Endometrial microvascular endothelial cells (primary cell): Measurements from ENCODE around the gene TIMM22. TPM values are rescaled to one million over a fixed set of nuclear protein-coding genes. Genes with fewer than 3 reads are reported as not detected.

Experiments used
- in situ Hi-C: cut with HindIII; loops from 2 replicates; pipeline ENCODE4 v1.10.0; 2017; ENCODE audit warnings: low sequenced_read_pairs, low pct_unique_long_range_greater_than_20kb; ENCODE audit errors: inconsistent ontology term
- total RNA-seq: library from RNA; depleted of rRNA; stranded (reverse); fragments of >200 nt; gene quantifications from one replicate; pipeline ENCODE4 v1.2.3, GENCODE V29; 2015; ENCODE audit errors: inconsistent ontology term

The TIMM22 gene
- total RNA-seq = 24.3 TPM

DNA sequence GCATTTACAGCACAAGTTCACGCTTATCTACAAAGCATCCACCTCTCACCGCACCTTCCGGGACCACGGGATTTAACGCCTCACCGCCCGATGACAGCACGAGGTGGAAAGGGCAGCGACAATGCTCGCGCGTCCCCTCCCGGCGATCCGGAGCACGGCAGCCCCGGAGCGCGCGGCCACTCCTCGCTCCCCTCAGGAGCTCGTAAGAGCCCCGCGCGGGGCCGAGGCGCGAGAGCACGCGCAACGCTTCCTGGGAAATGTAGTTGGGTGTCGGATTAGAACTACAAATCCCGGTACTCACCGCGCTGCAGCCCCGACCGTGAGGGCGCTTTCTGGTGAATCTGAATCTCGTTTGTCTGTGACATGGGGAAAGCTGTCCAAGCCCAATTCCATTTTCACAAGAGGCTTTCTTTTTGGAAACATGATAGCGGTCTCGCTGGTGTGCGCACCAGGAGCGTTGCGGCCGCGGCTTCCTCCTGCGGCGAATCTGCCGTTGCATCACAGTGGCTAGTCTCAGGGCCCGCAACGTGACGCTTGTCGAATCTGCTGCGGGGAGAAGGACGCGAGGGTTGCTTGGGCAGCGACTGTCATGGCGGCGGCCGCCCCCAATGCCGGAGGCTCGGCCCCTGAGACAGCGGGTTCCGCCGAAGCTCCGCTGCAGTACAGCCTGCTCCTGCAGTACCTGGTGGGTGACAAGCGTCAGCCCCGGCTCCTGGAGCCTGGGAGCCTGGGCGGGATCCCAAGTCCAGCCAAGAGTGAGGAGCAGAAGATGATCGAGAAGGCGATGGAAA, at the start of gene TIMM22:
TSS of gene TIMM22 (plus strand) at position 576 of the 791 bp plus-strand sequence. CDS start at position 590, 14 bp downstream.
- in situ Hi-C loops = no loop called here

DNA sequence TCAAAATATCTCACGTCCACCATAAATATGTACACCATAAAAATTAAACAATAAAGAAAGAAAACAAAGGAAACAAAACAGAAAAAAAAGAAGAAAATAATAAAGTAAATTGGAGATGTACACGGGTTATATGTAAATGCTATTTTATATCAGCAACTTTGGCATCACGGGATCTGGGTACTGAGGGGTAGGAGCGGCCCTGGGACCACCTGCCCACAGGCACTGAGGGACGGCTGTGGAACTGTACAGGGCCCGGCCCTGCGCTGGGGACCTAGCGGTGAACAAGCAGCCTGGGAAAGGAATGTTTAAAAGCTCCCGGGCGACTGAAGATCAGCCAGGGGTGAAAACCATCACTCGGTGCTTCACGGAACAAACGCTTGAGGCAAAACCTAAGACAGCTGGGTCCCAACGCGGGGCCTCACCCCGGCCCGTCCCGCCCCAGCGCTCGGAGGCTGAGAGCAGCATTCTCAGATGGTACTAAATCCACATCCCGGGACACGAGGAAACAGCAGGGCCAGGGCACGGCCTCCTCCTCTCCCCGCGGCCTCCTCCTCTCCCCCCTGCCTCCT, 48.6 kb upstream of the TIMM22 start:
- in situ Hi-C loops = no loop called here

GRCh38 chr17:949623-950303, 47.2 kb upstream of the TIMM22 start:
- in situ Hi-C loops = loop anchor here (25.0 kb wide), 1 partner anchor 162 kb away; the partner anchor contains the start of genes GLOD4 and MRM3

DNA sequence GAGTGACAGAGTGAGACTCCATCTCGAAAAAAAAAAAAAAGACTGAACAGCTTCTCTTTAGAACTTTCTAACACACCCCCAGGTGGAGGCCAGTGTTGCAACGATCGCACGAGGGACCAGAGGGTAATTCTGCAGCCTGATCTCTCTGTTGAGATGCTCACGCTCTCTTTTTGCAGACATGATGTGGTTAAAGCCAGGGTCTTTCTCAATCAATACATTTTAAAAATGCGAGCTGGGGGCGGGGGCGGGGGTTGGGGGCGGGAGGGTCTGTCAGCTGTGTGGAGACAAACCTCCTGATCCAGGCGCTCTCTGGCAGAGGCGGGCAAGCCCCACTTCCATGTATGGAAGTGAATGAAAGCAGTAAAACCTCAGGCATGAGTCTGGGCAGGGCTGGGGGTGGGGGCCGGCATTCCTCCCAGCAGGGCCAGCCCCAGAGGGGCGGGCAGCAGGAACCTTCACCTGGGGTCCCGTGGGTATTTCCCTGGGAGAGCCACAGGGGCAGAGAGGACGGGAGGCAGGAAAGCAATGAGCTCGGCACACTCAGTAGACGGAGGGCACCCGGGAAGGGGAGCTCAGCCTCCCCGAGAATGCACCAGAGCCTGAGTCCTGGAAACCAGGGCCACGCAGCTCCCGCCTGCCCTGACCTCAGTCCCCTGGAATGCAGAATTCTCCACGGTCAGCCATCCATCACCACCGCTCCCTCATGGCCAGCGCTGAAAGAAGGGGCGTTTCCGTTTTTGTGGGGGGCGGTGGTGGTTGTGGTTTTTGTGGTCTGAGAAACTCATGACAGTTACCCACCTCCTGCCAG, 45.4 kb upstream of the TIMM22 start:
- in situ Hi-C loops = loop anchor here (25.0 kb wide), 1 partner anchor 164 kb away; the partner anchor contains the start of genes GLOD4 and MRM3

DNA sequence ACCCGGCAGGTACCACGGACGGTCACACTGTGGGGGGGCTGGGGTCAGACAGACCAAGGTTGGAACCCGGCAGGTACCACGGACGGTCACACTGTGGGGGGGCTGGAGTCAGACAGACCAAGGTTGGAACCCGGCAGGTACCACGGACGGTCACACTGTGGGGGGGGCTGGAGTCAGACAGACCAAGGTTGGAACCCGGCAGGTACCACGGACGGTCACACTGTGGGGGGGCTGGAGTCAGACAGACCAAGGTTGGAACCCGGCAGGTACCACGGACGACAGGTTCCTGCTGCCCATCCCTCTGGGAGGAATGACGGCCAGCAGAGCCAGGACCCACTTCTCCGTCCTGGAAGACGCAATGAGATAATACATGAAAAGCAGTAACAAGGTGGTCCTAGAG, 44.3 kb upstream of the TIMM22 start:
- in situ Hi-C loops = loop anchor here (25.0 kb wide), 1 partner anchor 165 kb away; the partner anchor contains the start of genes GLOD4 and MRM3

GRCh38 chr17:953767-954166, 43.2 kb upstream of the TIMM22 start:
- in situ Hi-C loops = loop anchor here (25.0 kb wide), 1 partner anchor 166 kb away; the partner anchor contains the start of genes GLOD4 and MRM3

GRCh38 chr17:954431-955164, 42.3 kb upstream of the TIMM22 start:
- in situ Hi-C loops = loop anchor here (25.0 kb wide), 1 partner anchor 167 kb away; the partner anchor contains the start of genes GLOD4 and MRM3

DNA sequence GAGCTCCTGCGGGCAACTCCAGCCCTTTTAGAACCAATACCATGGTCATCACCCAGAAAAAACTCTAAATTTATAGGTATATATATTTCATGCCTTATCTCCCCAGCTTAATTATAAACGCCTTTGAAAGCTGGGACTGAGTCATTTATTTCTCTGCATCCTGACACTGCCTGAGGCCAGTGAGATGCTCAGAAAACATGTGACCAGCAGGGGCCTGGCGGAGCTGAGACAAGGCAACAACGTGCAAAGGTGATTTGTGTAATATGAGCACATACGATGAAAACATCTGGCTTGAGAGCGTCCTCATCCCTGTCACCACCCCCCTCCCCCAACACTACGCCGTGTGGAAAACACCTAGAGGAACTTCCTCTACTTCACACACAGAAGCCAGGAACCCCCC, 40.0 kb upstream of the TIMM22 start:
- in situ Hi-C loops = loop anchor here (25.0 kb wide), 1 partner anchor 170 kb away; the partner anchor contains the start of genes GLOD4 and MRM3

DNA sequence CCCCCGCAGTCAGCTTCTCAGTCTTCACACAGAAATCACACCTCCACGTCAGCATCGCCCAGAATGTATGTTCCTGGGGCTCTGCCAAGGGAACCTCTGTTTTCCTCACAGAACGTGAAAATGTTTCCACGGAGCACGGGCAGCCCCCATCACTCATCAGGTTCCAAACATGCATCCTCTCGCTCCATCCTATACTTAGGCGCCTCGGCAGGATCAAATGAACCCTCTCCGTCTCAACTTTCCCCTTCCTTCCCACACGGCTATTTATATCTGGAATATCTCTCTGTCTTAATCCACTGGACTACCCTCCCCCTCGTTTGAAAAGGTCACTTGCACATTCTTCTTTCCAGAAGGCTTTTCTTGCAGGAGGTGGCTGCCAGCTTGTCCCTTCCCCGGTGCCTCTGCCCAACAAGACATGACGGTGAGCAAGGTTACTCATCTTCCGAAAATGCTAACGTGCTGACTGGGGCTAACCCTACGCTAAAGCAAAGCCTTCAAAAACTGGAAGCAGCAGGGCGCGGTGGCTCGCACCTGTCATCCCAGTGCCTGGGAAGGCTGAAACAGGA, 39.0 kb upstream of the TIMM22 start:
- in situ Hi-C loops = loop anchor here (25.0 kb wide), 1 partner anchor 171 kb away; the partner anchor contains the start of genes GLOD4 and MRM3

- in situ Hi-C loops = loop anchor here (25.0 kb wide), 1 partner anchor 172 kb away; the partner anchor contains the start of genes GLOD4 and MRM3
Measured at GRCh38 chr17:958712-959451, 38.0 kb upstream of the TIMM22 start.

- in situ Hi-C loops = loop anchor here (25.0 kb wide), 1 partner anchor 175 kb away; the partner anchor contains the start of genes GLOD4 and MRM3
Measured at GRCh38 chr17:962166-962565, 34.8 kb upstream of the TIMM22 start.

- in situ Hi-C loops = loop anchor here (25.0 kb wide), 1 partner anchor 175 kb away; the partner anchor contains the start of genes GLOD4 and MRM3
Measured at GRCh38 chr17:962670-963069, 34.3 kb upstream of the TIMM22 start.

DNA sequence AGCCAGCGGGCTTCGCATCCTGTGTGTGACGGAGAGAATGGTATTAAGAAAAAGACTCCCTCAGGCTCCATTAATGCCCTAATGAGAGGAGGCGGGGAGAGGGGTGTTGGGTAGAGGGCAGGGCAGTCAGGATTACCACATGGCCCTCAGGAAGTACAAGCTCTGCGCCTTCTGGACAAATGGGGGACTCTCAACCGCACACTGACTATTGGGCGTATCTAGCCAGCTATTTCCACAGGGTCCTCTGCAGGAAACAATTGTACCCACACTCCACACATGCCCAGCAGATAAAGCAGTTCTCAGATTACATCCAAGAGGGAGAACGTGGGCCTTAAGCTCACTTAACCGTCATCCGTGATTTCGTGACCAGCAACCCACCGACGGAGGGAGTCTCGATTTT, 32.1 kb upstream of the TIMM22 start:
- in situ Hi-C loops = loop anchor here (25.0 kb wide), 1 partner anchor 178 kb away; the partner anchor contains the start of genes GLOD4 and MRM3

GRCh38 chr17:965311-965989, 31.5 kb upstream of the TIMM22 start:
- in situ Hi-C loops = loop anchor here (25.0 kb wide), 1 partner anchor 178 kb away; the partner anchor contains the start of genes GLOD4 and MRM3

DNA sequence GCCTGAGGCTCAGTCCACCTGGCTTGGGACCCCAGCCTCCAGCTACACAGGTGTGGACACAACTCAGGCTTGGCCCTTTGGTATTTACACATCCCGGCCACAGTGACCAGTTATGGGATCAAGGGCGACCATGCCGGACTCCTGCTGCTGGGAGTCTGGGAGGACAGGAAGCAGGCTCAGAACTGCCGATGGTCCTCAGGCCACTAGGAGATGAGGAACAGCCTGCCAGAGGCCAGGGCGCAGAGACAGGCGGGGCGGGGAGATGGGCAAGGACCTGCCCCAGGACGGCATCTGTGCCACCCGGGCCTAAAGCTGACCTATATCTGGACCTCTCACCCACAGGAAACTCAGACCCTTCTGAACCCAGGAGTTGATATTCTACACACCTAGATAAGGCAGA, 29.8 kb upstream of the TIMM22 start:
- in situ Hi-C loops = loop anchor here (25.0 kb wide), 1 partner anchor 180 kb away; the partner anchor contains the start of genes GLOD4 and MRM3
